OCI-LY7 (cell line): ENCODE data around the gene GJB4. TPM values are rescaled to one million over a fixed set of nuclear protein-coding genes. Genes with fewer than 3 reads are reported as not detected.
A peak's percentile ranks its signal among the peaks of the same experiment; 100 is the strongest.

ENCODE experiments used
- BruUV-seq: library from RNA; stranded (reverse); fragments of 400-500 nt; replicated peaks from 2 replicates; lab custom pipeline; 2021; lab: Mats Ljungman, UMichigan
- CTCF ChIA-PET: fragments of 300-600 bp; sonication (Branson Sonifier 250); formaldehyde crosslinking; loops from one replicate; lab custom pipeline; 2022; ENCODE audit warnings: antibody characterized with exemption; ENCODE audit not compliant: unreplicated experiment; lab: Charles Lee
- POLR2A ChIA-PET: fragments of 300-600 bp; sonication (Branson Sonifier 250); formaldehyde crosslinking; loops from one replicate; lab custom pipeline; 2022; ENCODE audit warnings: antibody characterized with exemption; lab: Charles Lee
- DNase-seq: peaks from one replicate; pipeline ENCODE4 v3.0.0-alpha.2; 2015; ENCODE audit warnings: low spot score
- H2AFZ ChIP-seq: fragments of 200-600 bp; sonication (generic), shearing (Covaris generic); 2 replicates; pipeline ENCODE4 v1.6.1; 2014; ENCODE audit warnings: mild to moderate bottlenecking, antibody characterized with exemption, low read length, moderate library complexity
- H3K27ac ChIP-seq: fragments of 200-600 bp; sonication (generic); 2 replicates; pipeline ENCODE4 v1.5.1; 2014; ENCODE audit warnings: mixed run types, low read depth, mild to moderate bottlenecking, moderate library complexity, low read length, inconsistent platforms; ENCODE audit not compliant: poor library complexity, severe bottlenecking
- H3K36me3 ChIP-seq: fragments of 200-600 bp; sonication (generic); 2 replicates; pipeline ENCODE4 v1.6.1; 2014; ENCODE audit warnings: mild to moderate bottlenecking, antibody characterized with exemption, low read length, moderate library complexity, mixed read lengths; ENCODE audit not compliant: insufficient read depth
- H3K4me1 ChIP-seq: fragments of 200-600 bp; sonication (generic); 2 replicates; pipeline ENCODE4 v1.5.1; 2014; ENCODE audit warnings: mild to moderate bottlenecking, low read length; ENCODE audit not compliant: insufficient read depth, poor library complexity, severe bottlenecking
- H3K4me2 ChIP-seq: fragments of 200-600 bp; sonication (generic); 2 replicates; pipeline ENCODE4 v1.6.1; 2014; ENCODE audit warnings: mild to moderate bottlenecking, low read length
- H3K4me3 ChIP-seq: fragments of 200-600 bp; sonication (generic); 2 replicates; pipeline ENCODE4 v1.5.1; 2014; ENCODE audit warnings: mild to moderate bottlenecking, low read depth, low read length; ENCODE audit not compliant: poor library complexity, severe bottlenecking
- H3K79me2 ChIP-seq: fragments of 200-600 bp; sonication (generic); 2 replicates; pipeline ENCODE4 v1.6.1; 2016; ENCODE audit warnings: low read depth, mild to moderate bottlenecking, low read length, moderate library complexity, mixed read lengths; ENCODE audit not compliant: insufficient read depth
- H3K9me2 ChIP-seq: fragments of 200-600 bp; sonication (generic); 2 replicates; pipeline ENCODE4 v1.6.1; 2016; ENCODE audit warnings: mild to moderate bottlenecking, low read length, mixed read lengths; ENCODE audit not compliant: insufficient read depth
- H3K9me3 ChIP-seq: fragments of 200-600 bp; sonication (generic); 2 replicates; pipeline ENCODE4 v1.6.1; 2014; ENCODE audit warnings: mild to moderate bottlenecking, mixed run types, low read length, mixed read lengths
- H4K20me1 ChIP-seq: fragments of 200-600 bp; sonication (generic); 2 replicates; pipeline ENCODE4 v1.6.1; 2014; ENCODE audit warnings: mild to moderate bottlenecking, antibody characterized with exemption, low read length, moderate library complexity, mixed read lengths; ENCODE audit not compliant: insufficient read depth
- CTCF ChIP-seq: fragments of 200-600 bp; sonication (generic); conservative IDR thresholded peaks from 2 replicates; pipeline ENCODE4 v1.5.1; 2014; ENCODE audit warnings: mild to moderate bottlenecking, antibody characterized with exemption, low read length, moderate library complexity, mixed read lengths
- EZH2phosphoT487 ChIP-seq: fragments of 200-600 bp; sonication (generic); IDR thresholded peaks from 2 replicates; pipeline ENCODE4 v1.6.1; 2018; ENCODE audit warnings: low read depth, borderline replicate concordance, mild to moderate bottlenecking, mixed run types, antibody characterized with exemption, low read length, moderate library complexity, mixed read lengths
- intact Hi-C: fragments of 100-400 bp; cut with micrococcal nuclease; formaldehyde crosslinking; loops from one replicate; pipeline ENCODE4 v1.10.0; 2022; ENCODE audit not compliant: unreplicated experiment
- total RNA-seq, 2 experiments: library from RNA; depleted of rRNA in 1 of 2; stranded (reverse); fragments of >200 nt in 1 of 2; shearing (Covaris generic) in 1 of 2; gene quantifications; 2 replicates each; pipeline ENCODE4 v1.2.3, GENCODE V29; 2014 to 2022

GJB4 gene
- total RNA-seq, 2 experiments from 2014 or later = not detected

GRCh38 chr1:34711485-34711884, 48.1 kb upstream of the GJB4 start:
- Histone ChIP-seq H3K9me2 (no peaks in the 10 kb centered on the region), H3K4me3 (no peak overlapping the region), H3K4me1 (no peaks in the 10 kb centered on the region), H3K4me2 (no peak overlapping the region), H3K27ac (no peak overlapping the region), H4K20me1 (no peaks in the 10 kb centered on the region), H3K79me2 (no peaks in the 10 kb centered on the region), H2AFZ (no peak overlapping the region), H3K9me3 (no peaks in the 10 kb centered on the region), H3K36me3 (no peaks in the 10 kb centered on the region)
- intact Hi-C loops = no loop called here
- BruUV-seq = no TSS peak
- TF ChIP-seq CTCF (no peak), EZH2phosphoT487 (no peak)
- peak; percentile 17 for DNase-seq
- ChIA-PET POLR2A (no interaction called here), CTCF (no interaction called here)

DNA sequence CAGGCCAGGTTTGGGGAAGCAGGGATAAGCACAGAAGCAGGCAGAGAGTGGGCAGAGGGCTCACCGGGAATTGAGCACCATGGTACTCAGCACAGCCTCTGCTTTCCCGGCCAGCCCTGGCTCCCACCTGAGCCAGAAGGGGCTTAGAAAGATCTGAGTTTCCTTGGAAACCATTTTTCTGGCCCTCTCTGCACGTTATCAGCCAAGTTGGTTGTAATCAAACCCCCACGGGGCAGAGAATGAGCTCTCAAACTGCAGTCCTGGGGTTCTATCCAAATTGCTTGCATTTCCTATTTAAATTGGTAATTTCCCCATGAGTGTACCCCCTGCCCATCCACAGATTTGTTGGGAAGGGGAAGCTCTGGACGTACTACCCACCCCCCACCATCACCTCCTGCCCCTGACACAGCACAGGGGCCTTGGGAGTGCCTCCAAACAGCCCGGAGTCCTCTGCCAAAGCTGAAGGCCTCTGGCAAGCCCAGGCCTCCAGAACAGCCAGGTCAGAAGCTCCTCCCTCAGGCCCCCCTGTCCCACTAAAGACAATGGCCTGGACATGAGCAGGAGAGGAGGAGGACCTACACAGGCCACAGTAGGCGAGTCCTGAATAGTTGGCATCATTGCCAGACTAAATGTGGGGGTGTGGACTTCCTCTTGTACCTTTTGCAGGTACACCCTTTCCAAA, 47.4 kb upstream of the GJB4 start:
- BruUV-seq = no TSS peak
- no peaks in the 10 kb centered on the region for H3K4me1 ChIP-seq
- no peak overlapping the region for H3K4me2 ChIP-seq
- no peaks in the 10 kb centered on the region for H3K79me2 ChIP-seq
- DNase-seq = no peak
- no peak overlapping the region for H2AFZ ChIP-seq
- intact Hi-C loops = no loop called here
- no peaks in the 10 kb centered on the region for H3K36me3 ChIP-seq
- no peaks in the 10 kb centered on the region for H3K9me2 ChIP-seq
- no peak overlapping the region for H3K27ac ChIP-seq
- H3K9me3 ChIP-seq = no peaks in the 10 kb centered on the region
- TF ChIP-seq CTCF = no peak
- TF ChIP-seq EZH2phosphoT487 = no peak
- POLR2A ChIA-PET = no interaction called here
- CTCF ChIA-PET = interaction anchor here (0.5 kb wide), 1 partner anchor 29 kb away, joined by 4 read pairs; no protein-coding TSS in a partner anchor
- no peak overlapping the region for H3K4me3 ChIP-seq
- no peaks in the 10 kb centered on the region for H4K20me1 ChIP-seq

DNA sequence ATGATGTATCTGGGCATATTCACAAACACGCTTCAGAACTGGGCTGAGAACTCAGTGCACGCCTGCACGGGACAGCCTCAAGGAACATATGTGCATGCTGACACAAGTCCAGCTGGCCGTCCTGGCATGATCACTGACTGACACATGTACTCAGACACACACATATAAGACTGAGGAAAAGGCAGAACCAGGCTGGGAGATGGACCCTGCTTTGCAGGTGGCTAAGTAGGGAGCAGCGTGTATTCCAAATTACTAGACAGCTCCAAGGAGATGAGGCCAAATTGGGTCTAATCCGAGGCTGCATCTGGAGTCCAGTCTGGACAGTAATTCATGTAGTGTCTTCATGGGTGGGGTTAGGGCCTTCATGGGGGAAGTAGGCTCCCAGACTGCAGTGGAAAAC, 46.1 kb upstream of the GJB4 start:
- Histone ChIP-seq H3K36me3 (no peaks in the 10 kb centered on the region), H3K4me2 (no peak overlapping the region), H4K20me1 (no peaks in the 10 kb centered on the region), H3K9me2 (no peaks in the 10 kb centered on the region), H3K4me3 (no peak overlapping the region), H3K9me3 (no peaks in the 10 kb centered on the region), H3K79me2 (no peaks in the 10 kb centered on the region), H3K27ac (no peak overlapping the region), H3K4me1 (no peaks in the 10 kb centered on the region), H2AFZ (no peak overlapping the region)
- TF ChIP-seq CTCF (no peak), EZH2phosphoT487 (no peak)
- intact Hi-C loops = no loop called here
- BruUV-seq = no TSS peak
- POLR2A ChIA-PET = no interaction called here
- CTCF ChIA-PET = no interaction called here
- no peak for DNase-seq
